ENCODE measurements around the gene TENM4.
A peak's percentile ranks its signal among the peaks of the same experiment; 100 is the strongest.
"Not testable (repeated sequence)": the region's sequence is repeated elsewhere in the genome, so short reads cannot be mapped to it uniquely, and the experiment has no call there.

The TENM4 gene

GRCh38 chr11:78831571-78831970 lies 609.3 kb downstream of the TENM4 start:
- Histone ChIP-seq H3K4me1 (no peaks in the 10 kb centered on the region), H3K9me3 (no peaks in the 10 kb centered on the region), H3K4me3 (no peak overlapping the region), H3K27me3 (ENCODE audit: low read depth) (no peaks in the 10 kb centered on the region), H3K36me3 (replicated peaks) (no peaks in the 10 kb centered on the region)
- in situ Hi-C loops (cut with MboI; ENCODE audit: low sequenced_read_pairs) = no loop called here
- DNase-seq (ENCODE audit: low spot score in 2 of 2) = no peak

GRCh38 chr11:78830277-78830819 lies 610.5 kb downstream of the TENM4 start:
- no peak for DNase-seq (ENCODE audit: low spot score in 2 of 2)
- H3K9me3 ChIP-seq = no peaks in the 10 kb centered on the region
- no peak overlapping the region for H3K4me3 ChIP-seq
- in situ Hi-C loops (cut with MboI; ENCODE audit: low sequenced_read_pairs) = no loop called here
- H3K27me3 ChIP-seq (ENCODE audit: low read depth) = no peaks in the 10 kb centered on the region
- no peaks in the 10 kb centered on the region for H3K36me3 ChIP-seq (replicated peaks)
- peaks cover 4% of the 10 kb centered on the region for H3K4me1 ChIP-seq

DNA sequence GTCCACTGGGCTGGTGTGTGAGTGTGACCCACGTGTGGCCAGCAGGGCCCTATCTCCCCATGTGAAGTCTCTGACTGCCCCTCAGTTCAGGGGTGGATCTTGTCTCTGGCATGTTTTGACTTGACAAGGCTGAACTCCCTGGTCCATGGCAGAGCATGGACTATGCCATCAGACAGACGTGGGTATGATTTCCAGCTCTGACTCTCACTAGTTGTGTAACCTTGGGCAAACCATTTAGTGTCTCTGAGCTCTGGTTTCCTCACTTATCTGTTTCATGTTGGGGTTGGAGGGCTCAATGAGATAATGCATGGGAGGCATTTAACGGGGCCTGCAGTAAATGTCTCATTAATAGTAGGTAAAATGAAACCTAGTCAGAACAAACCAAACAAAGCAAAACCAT lies 611.7 kb downstream of the TENM4 start:
- H3K4me3 ChIP-seq = no peak overlapping the region
- in situ Hi-C loops (cut with MboI; ENCODE audit: low sequenced_read_pairs) = no loop called here
- no peaks in the 10 kb centered on the region for H3K9me3 ChIP-seq
- H3K4me1 ChIP-seq = peaks cover 8% of the 10 kb centered on the region
- DNase-seq (ENCODE audit: low spot score in 2 of 2) = no peak
- no peaks in the 10 kb centered on the region for H3K27me3 ChIP-seq (ENCODE audit: low read depth)
- no peaks in the 10 kb centered on the region for H3K36me3 ChIP-seq (replicated peaks)

- in situ Hi-C loops (cut with MboI; ENCODE audit: low sequenced_read_pairs) = no loop called here
Observed at GRCh38 chr11:78828676-78829075, 612.2 kb downstream of the TENM4 start.

GRCh38 chr11:78827291-78827690 lies 613.5 kb downstream of the TENM4 start:
- DNase-seq (ENCODE audit: low spot score in 2 of 2); H3K36me3 ChIP-seq (replicated peaks); H3K4me3 ChIP-seq; H3K4me1 ChIP-seq; in situ Hi-C loops (cut with MboI; ENCODE audit: low sequenced_read_pairs); H3K27me3 ChIP-seq (ENCODE audit: low read depth); H3K9me3 ChIP-seq: not testable (repeated sequence)

More at GRCh38 chr11:78828676-78829075, 612.2 kb downstream of the TENM4 start:
- Histone ChIP-seq H3K4me1 (peaks cover 8% of the 10 kb centered on the region), H3K36me3 (replicated peaks) (no peaks in the 10 kb centered on the region), H3K27me3 (ENCODE audit: low read depth) (no peaks in the 10 kb centered on the region), H3K4me3 (no peak overlapping the region), H3K9me3 (no peaks in the 10 kb centered on the region)
- no peak for DNase-seq (ENCODE audit: low spot score in 2 of 2)

DNA sequence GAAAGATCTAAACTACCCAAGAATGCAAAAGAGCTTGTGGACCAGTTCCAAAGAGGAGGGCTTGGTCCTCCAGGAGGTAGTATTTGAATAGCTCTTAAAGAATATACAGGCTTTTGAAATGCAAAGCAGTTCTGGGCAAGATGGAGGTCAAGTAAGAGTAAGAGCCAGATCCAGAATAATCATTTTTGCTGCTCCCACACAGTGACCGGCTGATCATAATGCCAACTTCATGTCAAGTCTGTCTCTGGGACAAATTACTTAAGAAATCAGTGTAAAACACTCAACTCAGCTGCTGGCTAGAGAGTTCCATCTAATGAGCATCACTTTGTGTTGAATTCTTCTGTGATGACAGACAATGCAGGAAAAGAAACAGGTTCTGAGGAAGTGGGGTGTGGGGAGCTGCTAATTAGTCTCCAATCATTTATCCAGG lies 615.2 kb downstream of the TENM4 start:
- Histone ChIP-seq H3K36me3 (replicated peaks) (no peaks in the 10 kb centered on the region), H3K9me3 (no peaks in the 10 kb centered on the region), H3K27me3 (ENCODE audit: low read depth) (no peaks in the 10 kb centered on the region), H3K4me1 (peaks cover 11% of the 10 kb centered on the region), H3K4me3 (no peak overlapping the region)
- peak; percentile 51 to 80 for DNase-seq (ENCODE audit: low spot score in 2 of 2)
- in situ Hi-C loops (cut with MboI; ENCODE audit: low sequenced_read_pairs) = no loop called here

DNA sequence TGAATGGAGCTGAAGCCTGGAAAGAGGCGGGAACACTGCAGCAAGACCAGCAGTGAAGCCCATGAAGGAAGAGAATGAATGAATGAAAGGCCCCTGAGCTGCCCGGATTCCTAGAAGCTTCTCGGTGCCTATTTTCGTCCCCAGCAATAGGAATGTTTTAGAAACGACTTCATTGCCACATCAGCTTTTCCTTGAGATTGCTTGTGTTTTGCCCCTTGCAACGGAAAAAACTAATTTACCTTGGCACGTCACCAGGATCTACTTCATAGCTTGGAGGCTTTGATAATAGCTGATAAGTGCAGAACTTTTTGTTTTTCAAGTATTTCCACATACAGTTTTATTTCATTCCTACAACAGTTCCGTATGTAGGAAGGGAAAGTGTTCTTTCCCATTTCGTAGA lies 617.2 kb downstream of the TENM4 start:
- no peak overlapping the region for H3K4me3 ChIP-seq
- H3K4me1 ChIP-seq = peaks cover 11% of the 10 kb centered on the region
- H3K36me3 ChIP-seq (replicated peaks) = no peaks in the 10 kb centered on the region
- DNase-seq (ENCODE audit: low spot score in 2 of 2) = no peak
- no peaks in the 10 kb centered on the region for H3K9me3 ChIP-seq
- in situ Hi-C loops (cut with MboI; ENCODE audit: low sequenced_read_pairs) = no loop called here
- H3K27me3 ChIP-seq (ENCODE audit: low read depth) = no peaks in the 10 kb centered on the region

- Histone ChIP-seq H3K36me3 (replicated peaks) (no peaks in the 10 kb centered on the region), H3K4me3 (no peak overlapping the region), H3K4me1 (peaks cover 11% of the 10 kb centered on the region), H3K9me3 (no peaks in the 10 kb centered on the region), H3K27me3 (ENCODE audit: low read depth) (no peaks in the 10 kb centered on the region)
- no peak for DNase-seq (ENCODE audit: low spot score in 2 of 2)
- in situ Hi-C loops (cut with MboI; ENCODE audit: low sequenced_read_pairs) = no loop called here
Observed at GRCh38 chr11:78822931-78823423, 617.9 kb downstream of the TENM4 start.

- H3K4me1 ChIP-seq = peaks cover 11% of the 10 kb centered on the region
- H3K27me3 ChIP-seq (ENCODE audit: low read depth) = no peaks in the 10 kb centered on the region
- no peak overlapping the region for H3K4me3 ChIP-seq
- in situ Hi-C loops (cut with MboI; ENCODE audit: low sequenced_read_pairs) = no loop called here
- no peaks in the 10 kb centered on the region for H3K9me3 ChIP-seq
- H3K36me3 ChIP-seq (replicated peaks) = no peaks in the 10 kb centered on the region
- DNase-seq (ENCODE audit: low spot score in 2 of 2) = no peak
Observed at GRCh38 chr11:78821371-78822306, 619.2 kb downstream of the TENM4 start.

- no peak overlapping the region for H3K4me3 ChIP-seq
- no peaks in the 10 kb centered on the region for H3K27me3 ChIP-seq (ENCODE audit: low read depth)
- DNase-seq (ENCODE audit: low spot score in 2 of 2) = no peak
- no peaks in the 10 kb centered on the region for H3K9me3 ChIP-seq
- peaks cover 10% of the 10 kb centered on the region for H3K4me1 ChIP-seq
- in situ Hi-C loops (cut with MboI; ENCODE audit: low sequenced_read_pairs) = no loop called here
- H3K36me3 ChIP-seq (replicated peaks) = no peaks in the 10 kb centered on the region
Observed at GRCh38 chr11:78820741-78821140, 620.1 kb downstream of the TENM4 start.

DNA sequence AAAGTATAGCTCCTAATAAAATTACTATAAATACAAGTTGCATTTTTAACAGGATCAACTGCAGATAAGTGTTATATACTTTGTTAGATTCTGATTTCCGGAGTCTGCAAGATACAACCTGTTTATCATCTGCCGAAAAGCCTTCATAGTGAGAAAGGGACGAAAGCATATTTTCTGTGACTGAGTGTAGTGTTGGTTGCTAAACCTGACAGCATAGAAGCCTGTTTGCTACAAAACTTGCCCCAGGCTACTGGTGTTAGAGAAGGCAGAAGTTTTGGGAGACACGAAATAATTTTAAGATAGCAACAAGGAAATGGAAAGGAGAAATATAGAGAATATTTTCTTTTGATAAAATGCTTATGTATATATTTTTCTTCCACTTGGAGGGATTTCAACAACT lies 622.6 kb downstream of the TENM4 start:
- Histone ChIP-seq H3K27me3 (ENCODE audit: low read depth) (no peaks in the 10 kb centered on the region), H3K4me1 (peaks cover 3% of the 10 kb centered on the region; the same call in 1 of the 2 replicates), H3K36me3 (replicated peaks) (no peaks in the 10 kb centered on the region), H3K9me3 (no peaks in the 10 kb centered on the region), H3K4me3 (no peak overlapping the region)
- DNase-seq (ENCODE audit: low spot score in 2 of 2) = no peak
- in situ Hi-C loops (cut with MboI; ENCODE audit: low sequenced_read_pairs) = no loop called here

DNA sequence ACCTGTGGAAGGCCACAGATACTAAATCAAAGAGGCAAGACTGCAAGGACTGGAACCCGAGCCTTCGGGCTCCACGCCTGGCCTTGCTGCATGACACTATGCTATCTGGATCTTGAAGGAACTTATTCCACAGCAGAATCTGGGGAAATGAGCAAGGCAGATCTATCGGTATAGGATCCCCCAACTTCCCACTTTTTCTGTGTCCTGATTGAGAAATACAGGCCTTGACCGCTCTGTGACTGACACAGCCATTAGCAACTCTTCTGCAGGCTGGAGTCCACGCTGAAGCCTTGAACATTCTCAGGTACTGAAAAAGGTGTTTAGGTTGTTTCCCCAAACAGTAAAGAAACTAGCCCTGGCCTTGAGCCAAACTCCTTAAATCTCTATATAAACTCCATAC lies 625.0 kb downstream of the TENM4 start:
- Histone ChIP-seq H3K4me1 (no peaks in the 10 kb centered on the region), H3K27me3 (ENCODE audit: low read depth) (no peaks in the 10 kb centered on the region), H3K9me3 (no peaks in the 10 kb centered on the region), H3K36me3 (replicated peaks) (no peaks in the 10 kb centered on the region), H3K4me3 (no peak overlapping the region)
- DNase-seq (ENCODE audit: low spot score in 2 of 2) = no peak
- in situ Hi-C loops (cut with MboI; ENCODE audit: low sequenced_read_pairs) = no loop called here

DNA sequence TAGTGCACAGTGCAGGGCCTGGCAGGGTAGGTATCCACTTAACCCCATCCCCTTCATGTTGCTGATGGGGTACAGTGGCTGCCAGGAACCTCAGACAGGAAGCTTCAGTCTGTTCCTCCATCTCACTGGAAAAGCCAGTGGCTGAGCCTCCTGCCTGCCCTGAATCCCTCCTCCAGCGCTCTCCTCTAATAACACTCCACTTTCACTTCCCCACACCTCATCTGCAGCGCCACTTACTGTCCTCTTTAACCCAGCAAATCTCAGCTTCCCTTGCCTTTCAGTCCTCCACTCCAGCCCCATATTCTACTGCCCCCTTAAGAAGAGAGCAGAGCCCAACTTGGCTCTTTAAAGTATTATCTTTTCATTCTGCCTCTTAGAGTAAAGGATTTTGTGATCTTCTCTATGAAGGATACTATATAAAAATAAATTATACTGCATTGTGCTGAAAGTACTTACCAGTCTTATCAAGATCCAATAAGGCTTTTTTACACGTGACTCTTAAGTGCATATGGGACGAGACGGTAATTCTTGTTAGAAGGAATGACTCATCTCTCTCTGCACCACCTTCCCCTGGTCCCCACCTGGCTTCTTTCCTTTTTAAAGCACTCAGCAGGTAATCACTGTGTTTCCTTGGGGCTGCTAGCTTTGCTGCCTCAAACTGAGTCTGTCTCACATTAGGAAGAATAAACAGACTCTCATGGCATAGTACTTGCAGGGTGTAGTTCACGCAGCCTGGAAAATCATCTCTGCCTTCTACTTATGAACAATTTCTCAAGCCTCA lies 628.1 kb downstream of the TENM4 start:
- DNase-seq (ENCODE audit: low spot score in 2 of 2) = no peak
- no peaks in the 10 kb centered on the region for H3K9me3 ChIP-seq
- no peaks in the 10 kb centered on the region for H3K27me3 ChIP-seq (ENCODE audit: low read depth)
- in situ Hi-C loops (cut with MboI; ENCODE audit: low sequenced_read_pairs) = no loop called here
- H3K4me1 ChIP-seq = peaks cover 4% of the 10 kb centered on the region; the same call in 1 of the 2 replicates
- no peak overlapping the region for H3K4me3 ChIP-seq
- H3K36me3 ChIP-seq (replicated peaks) = no peaks in the 10 kb centered on the region

Measured in HAP-1 (cell line).